Keratinocyte (primary cell): ENCODE results near the gene PTN. TPM values are rescaled to one million over a fixed set of nuclear protein-coding genes. Genes with fewer than 3 reads are reported as not detected.

Source experiments
- DNase-seq: peaks from one replicate; pipeline ENCODE4 v3.0.0-alpha.2; 2011; ENCODE audit warnings: low read depth, missing footprints, low spot score
- FAIRE-seq: peaks from 2 replicates; lab custom pipeline; 2011; peaks lifted over from hg19 to GRCh38; lab: Jason Lieb, UNC
- H2AFZ ChIP-seq: 2 replicates; pipeline ENCODE4 v1.6.0; 2012; ENCODE audit warnings: low read length, control low read depth, inconsistent platforms; ENCODE audit not compliant: control insufficient read depth
- H3K27ac ChIP-seq: 2 replicates; pipeline ENCODE4 v1.5.1; 2011; ENCODE audit warnings: low read length; ENCODE audit not compliant: control insufficient read depth, insufficient read depth
- H3K27me3 ChIP-seq: 3 replicates; pipeline ENCODE4 v1.6.0; 2011; ENCODE audit warnings: low read length; ENCODE audit not compliant: control insufficient read depth, insufficient read depth; ENCODE audit errors: extremely low read depth
- H3K36me3 ChIP-seq, 2 experiments: 2 replicates in 1 of 2; 3 replicates in 1 of 2; pipeline ENCODE4 v1.5.1; 2011; ENCODE audit warnings: low read length in 2 of 2, mild to moderate bottlenecking in 1 of 2; ENCODE audit not compliant: control insufficient read depth in 2 of 2, insufficient read depth in 2 of 2; ENCODE audit errors: extremely low read depth in 1 of 2
- H3K4me1 ChIP-seq: 3 replicates; pipeline ENCODE4 v1.5.1; 2011; ENCODE audit warnings: low read length; ENCODE audit not compliant: control insufficient read depth, insufficient read depth; ENCODE audit errors: extremely low read depth
- H3K4me2 ChIP-seq: 3 replicates; pipeline ENCODE4 v1.6.0; 2011; ENCODE audit warnings: low read depth, low read length; ENCODE audit not compliant: control insufficient read depth, insufficient read depth; ENCODE audit errors: extremely low read depth
- H3K4me3 ChIP-seq, 3 experiments: fragments of 200-600 bp in 1 of 3; sonication (generic) in 1 of 3; 2 replicates in 2 of 3; 3 replicates in 1 of 3; pipeline ENCODE4 v1.5.1; 2011 to 2016; ENCODE audit warnings: low read length in 3 of 3, mild to moderate bottlenecking in 3 of 3, control low read depth in 2 of 3, inconsistent platforms in 1 of 3, low read depth in 1 of 3, mixed read lengths in 1 of 3, mixed run types in 1 of 3, moderate library complexity in 1 of 3; ENCODE audit not compliant: control insufficient read depth in 2 of 3, insufficient read depth in 2 of 3; ENCODE audit errors: extremely low read depth in 1 of 3
- H3K79me2 ChIP-seq: 2 replicates; pipeline ENCODE4 v1.6.0; 2012; ENCODE audit warnings: low read length; ENCODE audit not compliant: control insufficient read depth, insufficient read depth
- H3K9ac ChIP-seq: 3 replicates; pipeline ENCODE4 v1.6.0; 2011; ENCODE audit warnings: low read length; ENCODE audit not compliant: control insufficient read depth, insufficient read depth; ENCODE audit errors: extremely low read depth
- H3K9me1 ChIP-seq: 3 replicates; pipeline ENCODE4 v1.6.0; 2011; ENCODE audit warnings: low read length; ENCODE audit not compliant: control insufficient read depth, insufficient read depth; ENCODE audit errors: extremely low read depth
- H3K9me3 ChIP-seq: 2 replicates; pipeline ENCODE4 v1.5.1; 2012; ENCODE audit warnings: low read depth, low read length; ENCODE audit not compliant: control insufficient read depth
- H4K20me1 ChIP-seq: 3 replicates; pipeline ENCODE4 v1.6.0; 2011; ENCODE audit warnings: low read length; ENCODE audit not compliant: control insufficient read depth, insufficient read depth; ENCODE audit errors: extremely low read depth
- CTCF ChIP-seq, 3 experiments: IDR thresholded peaks in 1 of 3; conservative IDR thresholded peaks in 1 of 3; optimal IDR thresholded peaks in 1 of 3; 2 replicates in 2 of 3; 3 replicates in 1 of 3; pipeline versions ENCODE3 to v1.5.1; 2011; ENCODE audit warnings: low read length in 3 of 3, mild to moderate bottlenecking in 3 of 3, moderate library complexity in 2 of 3, control low read depth in 1 of 3, inconsistent platforms in 1 of 3; ENCODE audit not compliant: insufficient read depth in 2 of 3; ENCODE audit errors: extremely low read depth in 1 of 3
- EZH2 ChIP-seq: IDR thresholded peaks from one replicate; pipeline ENCODE4 v1.6.1; 2012; ENCODE audit warnings: inconsistent platforms, mild to moderate bottlenecking, low read length, moderate library complexity
- dilution Hi-C: fragments of 300-500 bp; cut with MboI; formaldehyde crosslinking; loops from one replicate; pipeline ENCODE4 v1.7.0; 2020; ENCODE audit warnings: low sequenced_read_pairs; ENCODE audit not compliant: extremely low pct_ligation_motif_present
- polyA plus RNA-seq, 5 experiments: library from polyadenylated mRNA; depleted of rRNA in 3 of 5; stranded (reverse) in 3 of 5; stranded (forward) in 1 of 5; unstranded in 1 of 5; fragments of >200 nt; gene quantifications; 1 replicate in 1 of 5; 2 replicates in 3 of 5; 3 replicates in 1 of 5; pipeline versions ENCODE4 v1.2.1 to v1.2.3, GENCODE V29; 2011 to 2012; ENCODE audit warnings: missing spikeins in 2 of 5, low read depth in 1 of 5, low replicate concordance in 1 of 5

PTN gene
- polyA plus RNA-seq, 1 donor (not counting 4 experiments of a cell fraction or from before 2014, with no cell fraction given): not detected

DNA sequence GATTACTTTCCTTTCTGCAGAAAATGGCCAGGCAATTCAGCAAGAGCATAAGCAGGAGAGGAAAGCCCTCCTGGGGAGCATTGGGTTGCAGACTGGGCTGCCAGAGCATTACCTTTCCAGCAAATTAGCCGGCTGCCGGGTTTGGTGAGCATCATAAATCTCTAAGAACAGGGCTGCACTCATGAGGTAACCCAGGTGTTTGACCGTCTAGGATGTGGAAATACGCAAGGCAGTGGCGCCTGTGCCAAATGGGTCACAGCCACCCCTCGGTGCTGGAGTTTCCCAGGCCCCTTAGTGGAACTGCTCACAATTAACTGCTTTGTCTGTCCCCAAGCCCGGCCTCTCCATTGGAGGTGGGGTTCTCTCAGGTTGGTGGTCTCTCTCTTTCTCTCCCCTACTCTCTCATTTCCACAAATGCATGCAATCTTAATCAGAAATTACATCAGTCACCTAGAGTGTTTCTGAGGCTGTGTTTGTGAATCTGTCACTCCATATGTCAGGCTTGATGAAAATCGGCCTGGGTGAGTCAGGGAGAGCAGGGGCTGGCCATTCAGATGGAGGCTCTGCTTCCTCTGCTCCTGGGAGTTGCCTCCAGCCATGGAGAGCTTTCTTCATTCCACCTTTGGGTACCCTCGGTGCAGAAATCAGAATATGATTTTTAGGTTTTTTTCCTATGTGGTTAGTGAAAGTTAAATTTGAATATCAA is 26.7 kb downstream of the PTN start:
- FAIRE-seq (no peak), DNase-seq (no peak)
- H3K4me2 ChIP-seq: no peak overlapping the region
- no peaks in the 10 kb centered on the region for H3K9me1 ChIP-seq
- H2AFZ ChIP-seq: no peak overlapping the region
- no peaks in the 10 kb centered on the region for H3K36me3 ChIP-seq
- no peaks in the 10 kb centered on the region for H3K79me2 ChIP-seq
- no peak overlapping the region for H3K4me3 ChIP-seq
- TF ChIP-seq EZH2: no peak
- no peak for TF ChIP-seq CTCF (optimal IDR thresholded peaks at IDR 0.05 in 1 of 3, IDR thresholded peaks at IDR 0.05 in 1 of 3, conservative IDR thresholded peaks at IDR 0.05 in 1 of 3; ENCODE audit: extremely low read depth in 1 of 3, insufficient read depth in 2 of 3, low read length in 3 of 3)
- H3K27me3 ChIP-seq: no peaks in the 10 kb centered on the region
- no peaks in the 10 kb centered on the region for H4K20me1 ChIP-seq
- dilution Hi-C loops: no loop called here
- H3K4me1 ChIP-seq: no peaks in the 10 kb centered on the region
- H3K9me3 ChIP-seq: no peaks in the 10 kb centered on the region
- no peak overlapping the region for H3K9ac ChIP-seq
- no peak overlapping the region for H3K27ac ChIP-seq

GRCh38 chr7:137313201-137313600 is 30.3 kb downstream of the PTN start:
- H2AFZ ChIP-seq: no peak overlapping the region
- no peaks in the 10 kb centered on the region for H3K9me3 ChIP-seq
- no peak overlapping the region for H3K4me3 ChIP-seq
- no peak overlapping the region for H3K9ac ChIP-seq
- TF ChIP-seq CTCF (optimal IDR thresholded peaks at IDR 0.05 in 1 of 3, IDR thresholded peaks at IDR 0.05 in 1 of 3, conservative IDR thresholded peaks at IDR 0.05 in 1 of 3; ENCODE audit: extremely low read depth in 1 of 3, insufficient read depth in 2 of 3, low read length in 3 of 3) (no peak), EZH2 (no peak)
- dilution Hi-C loops: no loop called here
- no peaks in the 10 kb centered on the region for H3K27me3 ChIP-seq
- FAIRE-seq (no peak), DNase-seq (no peak)
- H3K4me2 ChIP-seq: no peak overlapping the region
- no peak overlapping the region for H3K27ac ChIP-seq
- no peaks in the 10 kb centered on the region for H3K9me1 ChIP-seq
- no peaks in the 10 kb centered on the region for H3K4me1 ChIP-seq
- H3K36me3 ChIP-seq: no peaks in the 10 kb centered on the region
- H4K20me1 ChIP-seq: no peaks in the 10 kb centered on the region
- H3K79me2 ChIP-seq: no peaks in the 10 kb centered on the region
